ENCODE measurements around the gene TPM4. TPM values are rescaled to one million over a fixed set of nuclear protein-coding genes. Genes with fewer than 3 reads are reported as not detected.

Gene TPM4
- total RNA-seq, 1 experiment from 2014 or later = 219 TPM

DNA sequence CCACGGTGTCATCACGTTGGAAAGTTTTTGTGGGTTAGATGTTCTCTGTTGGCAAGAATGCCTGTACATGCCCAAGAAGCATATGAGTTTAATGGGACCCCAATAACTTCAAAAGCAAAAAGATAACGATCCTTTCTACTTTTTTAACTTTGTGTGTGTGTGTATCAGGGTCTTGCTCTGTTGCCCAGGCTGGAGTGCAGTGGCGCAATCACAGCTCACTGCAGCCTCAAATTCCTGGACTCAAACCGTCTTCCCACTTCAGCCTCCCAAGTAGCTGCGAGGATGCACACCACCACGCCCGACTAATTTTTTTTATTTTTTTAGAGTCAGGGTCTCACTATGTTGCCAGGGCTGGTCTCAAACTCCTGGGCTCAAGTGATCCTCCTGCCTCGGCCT is 34.3 kb upstream of the TPM4 start:
- Mint-ChIP-seq H3K4me1 (ENCODE audit: low read depth, unreplicated experiment) (no peaks in the 10 kb centered on the region), H3K27me3 (ENCODE audit: unreplicated experiment) (peaks cover 14% of the 10 kb centered on the region), H3K4me3 (ENCODE audit: low read depth, unreplicated experiment) (no peak overlapping the region), H3K36me3 (ENCODE audit: insufficient read depth, unreplicated experiment) (no peaks in the 10 kb centered on the region), H3K27ac (ENCODE audit: unreplicated experiment) (no peak overlapping the region), H3K9me3 (ENCODE audit: low read depth, unreplicated experiment) (no peaks in the 10 kb centered on the region)
- CTCF ChIA-PET = interaction anchor here (0.6 to 1.4 kb wide), 10 partner anchors 16 to 413 kb away, joined by 3 to 11 read pairs (median 4); partner anchors contain the start of genes FAM32A, HSH2D and RAB8A
- intact Hi-C loops (cut with micrococcal nuclease; ENCODE audit: unreplicated experiment) = loop anchor here (5.0 kb wide), 1 partner anchor 140 kb away; no protein-coding TSS in a partner anchor
- no peak for DNase-seq
- TF ChIP-seq, protein P1, sequence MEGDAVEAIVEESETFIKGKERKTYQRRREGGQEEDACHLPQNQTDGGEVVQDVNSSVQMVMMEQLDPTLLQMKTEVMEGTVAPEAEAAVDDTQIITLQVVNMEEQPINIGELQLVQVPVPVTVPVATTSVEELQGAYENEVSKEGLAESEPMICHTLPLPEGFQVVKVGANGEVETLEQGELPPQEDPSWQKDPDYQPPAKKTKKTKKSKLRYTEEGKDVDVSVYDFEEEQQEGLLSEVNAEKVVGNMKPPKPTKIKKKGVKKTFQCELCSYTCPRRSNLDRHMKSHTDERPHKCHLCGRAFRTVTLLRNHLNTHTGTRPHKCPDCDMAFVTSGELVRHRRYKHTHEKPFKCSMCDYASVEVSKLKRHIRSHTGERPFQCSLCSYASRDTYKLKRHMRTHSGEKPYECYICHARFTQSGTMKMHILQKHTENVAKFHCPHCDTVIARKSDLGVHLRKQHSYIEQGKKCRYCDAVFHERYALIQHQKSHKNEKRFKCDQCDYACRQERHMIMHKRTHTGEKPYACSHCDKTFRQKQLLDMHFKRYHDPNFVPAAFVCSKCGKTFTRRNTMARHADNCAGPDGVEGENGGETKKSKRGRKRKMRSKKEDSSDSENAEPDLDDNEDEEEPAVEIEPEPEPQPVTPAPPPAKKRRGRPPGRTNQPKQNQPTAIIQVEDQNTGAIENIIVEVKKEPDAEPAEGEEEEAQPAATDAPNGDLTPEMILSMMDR (IDR thresholded peaks at IDR 0.05; ENCODE audit: unreplicated experiment) = no peak
- no TSS peak for BruUV-seq (replicated peaks)

DNA sequence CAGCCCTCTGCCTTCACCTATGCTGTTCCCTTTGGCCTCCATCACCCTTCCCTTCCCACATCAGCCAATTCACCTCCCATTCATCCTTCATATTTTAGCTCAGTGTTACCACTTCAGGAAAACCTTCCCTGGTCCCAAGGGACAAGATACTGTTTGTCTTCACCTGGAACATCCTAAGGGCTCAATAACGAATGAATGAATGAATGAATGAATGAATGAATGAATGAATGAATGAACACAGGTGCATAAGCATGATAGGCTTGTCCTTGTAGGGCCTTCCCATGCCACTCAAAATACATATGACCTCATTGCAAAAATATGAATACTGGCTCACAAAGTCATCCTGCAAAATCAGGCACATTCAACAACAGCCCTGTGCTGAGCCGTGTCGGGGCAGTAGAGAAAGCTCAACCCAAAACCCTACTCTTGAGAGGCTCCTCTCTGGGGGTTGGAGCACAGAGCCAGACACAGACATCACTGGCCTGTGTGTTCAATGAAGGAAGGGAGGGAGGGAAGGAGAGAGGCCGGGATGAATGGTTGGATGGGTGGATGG is 33.7 kb upstream of the TPM4 start:
- Mint-ChIP-seq H3K9me3 (ENCODE audit: low read depth, unreplicated experiment) (no peaks in the 10 kb centered on the region), H3K4me3 (ENCODE audit: low read depth, unreplicated experiment) (no peak overlapping the region), H3K27me3 (ENCODE audit: unreplicated experiment) (peaks cover 14% of the 10 kb centered on the region), H3K27ac (ENCODE audit: unreplicated experiment) (no peak overlapping the region), H3K36me3 (ENCODE audit: insufficient read depth, unreplicated experiment) (no peaks in the 10 kb centered on the region), H3K4me1 (ENCODE audit: low read depth, unreplicated experiment) (no peaks in the 10 kb centered on the region)
- DNase-seq = no peak
- CTCF ChIA-PET = interaction anchor here (1.3 to 1.4 kb wide), 2 partner anchors 17 to 143 kb away, joined by 5 to 11 read pairs; partner anchors contain the start of gene FAM32A
- no TSS peak for BruUV-seq (replicated peaks)
- intact Hi-C loops (cut with micrococcal nuclease; ENCODE audit: unreplicated experiment) = loop anchor here (5.0 kb wide), 1 partner anchor 140 kb away; no protein-coding TSS in a partner anchor
- TF ChIP-seq, protein P1 (IDR thresholded peaks at IDR 0.05; ENCODE audit: unreplicated experiment) = no peak

DNA sequence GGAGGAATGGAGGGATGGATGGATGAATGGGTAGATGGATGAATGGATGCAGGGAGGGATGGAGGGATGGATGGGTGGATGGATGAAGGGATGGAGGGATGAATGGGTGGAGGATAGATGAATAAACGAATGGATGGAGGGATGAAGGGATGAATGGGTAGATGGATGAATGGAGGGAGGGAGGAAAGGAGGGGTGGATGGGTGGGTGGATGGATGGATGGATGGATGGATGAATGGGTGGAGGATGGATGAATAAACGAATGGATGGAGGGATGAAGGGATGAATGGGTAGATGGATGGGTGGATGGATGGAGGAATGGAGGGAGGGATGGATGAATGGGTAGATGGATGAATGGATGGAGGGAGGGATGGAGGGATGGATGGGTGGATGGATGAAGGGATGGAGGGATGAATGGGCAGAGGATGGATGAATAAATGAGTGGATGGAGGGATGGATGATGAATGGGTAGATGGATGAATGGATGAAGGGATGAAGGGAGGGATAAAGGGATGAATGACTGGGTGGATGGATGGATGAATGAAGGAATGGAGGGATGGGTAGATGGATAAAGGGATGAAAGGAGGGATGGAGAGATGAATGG is 33.0 kb upstream of the TPM4 start:
- CTCF ChIA-PET = no interaction called here
- H3K36me3 Mint-ChIP-seq (ENCODE audit: insufficient read depth, unreplicated experiment) = no peaks in the 10 kb centered on the region
- H3K27me3 Mint-ChIP-seq (ENCODE audit: unreplicated experiment) = peaks cover 14% of the 10 kb centered on the region
- H3K27ac Mint-ChIP-seq (ENCODE audit: unreplicated experiment) = no peak overlapping the region
- intact Hi-C loops (cut with micrococcal nuclease; ENCODE audit: unreplicated experiment) = loop anchor here (5.0 kb wide), 1 partner anchor 139 kb away; no protein-coding TSS in a partner anchor
- TF ChIP-seq, protein P1 (IDR thresholded peaks at IDR 0.05; ENCODE audit: unreplicated experiment) = no peak
- no peak for DNase-seq
- H3K4me3 Mint-ChIP-seq (ENCODE audit: low read depth, unreplicated experiment) = no peak overlapping the region
- BruUV-seq (replicated peaks) = no TSS peak
- no peaks in the 10 kb centered on the region for H3K9me3 Mint-ChIP-seq (ENCODE audit: low read depth, unreplicated experiment)
- no peaks in the 10 kb centered on the region for H3K4me1 Mint-ChIP-seq (ENCODE audit: low read depth, unreplicated experiment)

DNA sequence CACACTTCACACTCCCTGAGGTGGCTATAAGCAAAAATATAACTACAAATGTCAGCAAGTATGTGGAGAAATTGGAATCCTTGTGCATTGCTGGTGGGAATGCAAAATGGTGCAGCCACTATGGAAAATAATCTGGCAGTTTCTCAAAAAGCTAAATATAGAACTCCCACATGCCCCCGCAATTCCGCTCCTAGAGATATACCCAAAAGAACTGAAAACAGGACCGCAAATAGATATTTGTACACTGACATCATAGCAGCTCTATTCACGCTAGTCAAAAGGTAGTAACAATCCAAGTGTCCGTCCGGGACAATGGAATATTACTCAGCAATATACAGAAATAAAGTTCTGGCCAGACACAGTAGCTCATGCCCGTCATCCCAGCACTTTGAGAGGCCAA is 31.5 kb upstream of the TPM4 start:
- no TSS peak for BruUV-seq (replicated peaks)
- Mint-ChIP-seq H3K9me3 (ENCODE audit: low read depth, unreplicated experiment) (no peaks in the 10 kb centered on the region), H3K27ac (ENCODE audit: unreplicated experiment) (no peak overlapping the region), H3K27me3 (ENCODE audit: unreplicated experiment) (peaks cover 14% of the 10 kb centered on the region), H3K4me3 (ENCODE audit: low read depth, unreplicated experiment) (no peak overlapping the region), H3K36me3 (ENCODE audit: insufficient read depth, unreplicated experiment) (no peaks in the 10 kb centered on the region), H3K4me1 (ENCODE audit: low read depth, unreplicated experiment) (no peaks in the 10 kb centered on the region)
- CTCF ChIA-PET = no interaction called here
- TF ChIP-seq, protein P1 (IDR thresholded peaks at IDR 0.05; ENCODE audit: unreplicated experiment) = no peak
- no peak for DNase-seq
- intact Hi-C loops (cut with micrococcal nuclease; ENCODE audit: unreplicated experiment) = loop anchor here (5.0 kb wide), 1 partner anchor 138 kb away; no protein-coding TSS in a partner anchor

All from Calu3 (cell line).